GM18520 (cell line): ENCODE results near the gene PLP1.
"Not testable (repeated sequence)": the region's sequence is repeated elsewhere in the genome, so short reads cannot be mapped to it uniquely, and the experiment has no call there.

Experiments
- ATAC-seq: cut with Tn5 transposase; IDR thresholded peaks from one replicate; pipeline ENCODE4 v1.9.1; 2021; ENCODE audit not compliant: unreplicated experiment

The PLP1 gene

GRCh38 chrX:103780336-103781061 is 3.9 kb downstream of the PLP1 start:
- no peak for ATAC-seq

DNA sequence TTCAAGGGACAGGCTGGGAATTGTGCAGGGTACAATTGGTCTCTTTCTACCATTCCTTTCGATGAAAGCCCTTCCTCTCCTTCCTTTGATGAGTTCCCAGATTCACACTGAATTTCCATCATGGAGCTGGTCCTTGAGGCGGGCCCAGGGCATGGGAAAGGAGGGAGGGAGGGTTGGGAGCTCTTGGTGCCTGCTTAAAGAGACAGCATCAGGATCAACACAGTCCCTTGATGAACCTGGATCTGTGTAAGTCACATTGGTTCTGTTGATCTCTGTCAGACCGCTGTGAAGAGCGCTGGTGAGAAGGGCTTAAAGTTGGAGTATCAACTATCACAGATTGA is 4.4 kb downstream of the PLP1 start:
- ATAC-seq, result no peak

DNA sequence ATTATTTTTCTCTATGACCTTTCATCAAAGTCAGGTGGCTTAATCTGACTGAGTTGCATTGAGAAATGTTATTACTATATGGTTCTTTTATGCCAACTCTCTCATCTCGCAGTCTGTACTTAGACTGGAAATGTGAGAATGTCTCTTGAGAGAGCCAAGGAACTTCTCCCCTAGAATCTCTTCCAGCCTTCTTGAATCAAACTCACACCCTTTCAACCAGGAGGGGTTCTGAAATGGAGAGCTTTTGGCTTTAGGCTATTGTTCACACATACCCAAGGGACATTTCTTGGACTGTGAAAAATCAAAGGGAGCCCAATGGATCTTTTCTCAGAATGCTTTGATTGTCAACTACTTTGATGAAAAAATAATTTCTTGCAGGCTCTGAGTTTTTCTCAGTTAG is 5.1 kb downstream of the PLP1 start:
- no peak for ATAC-seq

DNA sequence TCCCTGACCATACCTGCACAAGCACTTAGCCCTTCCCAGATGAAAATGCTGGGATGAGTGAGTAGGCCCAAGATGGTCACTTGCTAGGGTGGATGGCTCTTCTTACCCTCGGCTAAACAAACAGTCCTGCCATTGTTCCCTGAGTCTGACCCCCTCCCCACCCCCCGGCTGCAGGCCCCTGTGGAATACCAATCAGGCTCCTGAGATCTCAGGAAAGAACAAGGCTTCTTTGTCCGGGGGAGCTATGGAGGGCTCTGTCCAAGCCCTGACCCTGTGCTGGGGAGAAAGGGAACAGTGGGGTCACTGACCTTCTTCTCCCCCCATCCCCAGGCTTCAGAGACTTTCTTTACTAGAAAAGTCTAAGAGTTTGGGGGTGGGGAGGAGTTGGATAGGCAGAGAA is 6.0 kb downstream of the PLP1 start:
- ATAC-seq, result no peak

- ATAC-seq, result no peak
These were observed 6.6 kb downstream of the PLP1 start for GRCh38 chrX:103783196-103783595.

- ATAC-seq, result no peak
These were observed 7.3 kb downstream of the PLP1 start for GRCh38 chrX:103783971-103784370.

DNA sequence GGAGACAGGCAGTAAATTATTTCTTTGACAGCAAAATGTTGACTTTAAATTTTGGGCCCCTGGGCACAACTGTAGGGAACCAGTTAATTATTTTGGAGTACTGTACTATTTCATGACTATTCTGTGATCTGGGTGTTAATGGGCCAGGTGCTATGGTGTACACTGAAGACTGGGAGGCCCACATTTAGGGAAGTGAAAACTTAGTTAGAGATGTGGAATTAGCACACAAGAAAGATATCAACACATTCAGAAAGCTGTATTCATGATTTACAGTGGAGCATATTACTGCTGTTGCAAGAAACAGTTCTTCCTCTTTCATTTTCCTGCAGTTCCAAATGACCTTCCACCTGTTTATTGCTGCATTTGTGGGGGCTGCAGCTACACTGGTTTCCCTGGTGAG is 12.4 kb downstream of the PLP1 start:
- no peak for ATAC-seq

DNA sequence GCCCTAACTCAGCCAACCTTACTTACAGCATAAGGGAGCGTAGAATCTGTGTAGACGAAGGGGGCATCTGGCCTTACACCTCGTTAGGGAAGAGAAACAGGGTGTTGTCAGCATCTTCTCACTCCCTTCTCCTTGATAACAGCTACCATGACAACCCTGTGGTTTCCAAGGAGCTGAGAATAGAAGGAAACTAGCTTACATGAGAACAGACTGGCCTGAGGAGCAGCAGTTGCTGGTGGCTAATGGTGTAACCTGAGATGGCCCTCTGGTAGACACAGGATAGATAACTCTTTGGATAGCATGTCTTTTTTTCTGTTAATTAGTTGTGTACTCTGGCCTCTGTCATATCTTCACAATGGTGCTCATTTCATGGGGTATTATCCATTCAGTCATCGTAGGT is 14.6 kb downstream of the PLP1 start:
- no peak for ATAC-seq

DNA sequence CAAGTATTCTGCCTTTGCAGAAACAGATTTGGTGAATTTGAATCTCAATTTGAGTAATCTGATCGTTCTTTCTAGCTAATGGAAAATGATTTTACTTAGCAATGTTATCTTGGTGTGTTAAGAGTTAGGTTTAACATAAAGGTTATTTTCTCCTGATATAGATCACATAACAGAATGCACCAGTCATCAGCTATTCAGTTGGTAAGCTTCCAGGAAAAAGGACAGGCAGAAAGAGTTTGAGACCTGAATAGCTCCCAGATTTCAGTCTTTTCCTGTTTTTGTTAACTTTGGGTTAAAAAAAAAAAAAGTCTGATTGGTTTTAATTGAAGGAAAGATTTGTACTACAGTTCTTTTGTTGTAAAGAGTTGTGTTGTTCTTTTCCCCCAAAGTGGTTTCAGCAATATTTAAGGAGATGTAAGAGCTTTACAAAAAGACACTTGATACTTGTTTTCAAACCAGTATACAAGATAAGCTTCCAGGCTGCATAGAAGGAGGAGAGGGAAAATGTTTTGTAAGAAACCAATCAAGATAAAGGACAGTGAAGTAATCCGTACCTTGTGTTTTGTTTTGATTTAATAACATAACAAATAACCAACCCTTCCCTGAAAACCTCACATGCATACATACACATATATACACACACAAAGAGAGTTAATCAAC is 15.3 kb downstream of the PLP1 start:
- ATAC-seq, result no peak

GRCh38 chrX:103792916-103793544 is 16.4 kb downstream of the PLP1 start:
- ATAC-seq, result no peak

DNA sequence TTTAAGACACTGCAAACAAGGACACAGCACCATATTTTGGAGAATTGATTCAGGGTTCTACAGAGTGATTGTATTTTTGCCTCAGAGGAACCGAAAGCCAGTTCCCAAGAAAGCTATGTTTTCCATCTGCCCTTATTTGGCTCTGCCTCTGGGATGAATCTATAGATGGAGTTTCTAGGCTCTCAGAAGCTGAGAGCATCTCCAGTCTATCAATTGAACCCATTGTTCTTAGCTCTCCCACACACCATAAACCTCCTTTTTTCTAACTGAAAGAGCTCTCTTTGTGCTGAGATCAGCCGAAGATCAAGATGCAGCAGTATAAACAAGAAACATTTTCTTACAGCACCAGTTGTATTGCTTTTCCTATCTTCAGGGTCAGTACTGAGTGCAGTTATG is 16.9 kb downstream of the PLP1 start:
- ATAC-seq, result no peak

DNA sequence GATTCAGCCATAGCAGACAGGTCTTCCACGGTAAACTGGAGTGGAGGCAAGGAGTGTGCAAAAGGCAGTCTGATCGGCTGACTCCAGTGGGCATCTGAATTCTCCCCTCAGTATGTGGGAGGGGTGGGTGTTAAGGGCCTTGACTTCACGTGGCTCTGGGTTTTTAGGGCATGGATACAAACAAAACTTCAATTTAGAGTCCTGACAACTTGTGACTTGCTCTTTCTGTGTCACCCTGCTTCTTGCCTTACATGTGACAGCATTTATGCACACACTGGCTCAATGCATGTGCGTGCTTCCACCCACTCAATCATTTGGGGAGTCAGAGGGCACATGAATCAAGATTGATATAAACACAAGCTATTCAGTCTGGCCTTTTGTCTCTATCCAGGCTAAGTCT is 17.5 kb downstream of the PLP1 start:
- ATAC-seq, result no peak

- ATAC-seq, result no peak
These were observed 21.1 kb downstream of the PLP1 start for GRCh38 chrX:103797691-103798090.

GRCh38 chrX:103800318-103800717 is 23.7 kb downstream of the PLP1 start:
- no peak for ATAC-seq

DNA sequence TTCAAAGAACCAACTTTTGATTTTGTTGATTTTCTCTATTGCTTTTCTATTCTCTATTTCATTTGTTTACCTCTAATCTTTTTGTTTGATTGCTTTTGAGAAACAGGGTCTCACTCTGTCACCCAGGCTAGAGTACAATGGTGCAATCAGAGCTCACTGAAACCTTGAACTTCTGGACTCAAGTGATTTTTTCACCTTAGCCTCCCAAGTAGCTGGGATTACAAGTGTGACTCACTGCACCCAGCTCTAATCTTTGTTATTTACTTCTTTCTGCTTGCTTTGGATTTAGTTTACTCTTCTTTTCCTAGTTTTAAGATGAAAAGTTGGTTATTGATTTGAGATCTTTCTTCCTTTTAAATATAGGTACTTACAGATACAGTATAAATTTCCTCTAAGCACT is 29.2 kb downstream of the PLP1 start:
- ATAC-seq, result no peak

- ATAC-seq, result no peak
These were observed 30.3 kb downstream of the PLP1 start for GRCh38 chrX:103806862-103807474.

GRCh38 chrX:103811858-103812257 is 35.2 kb downstream of the PLP1 start:
- ATAC-seq, result no peak

DNA sequence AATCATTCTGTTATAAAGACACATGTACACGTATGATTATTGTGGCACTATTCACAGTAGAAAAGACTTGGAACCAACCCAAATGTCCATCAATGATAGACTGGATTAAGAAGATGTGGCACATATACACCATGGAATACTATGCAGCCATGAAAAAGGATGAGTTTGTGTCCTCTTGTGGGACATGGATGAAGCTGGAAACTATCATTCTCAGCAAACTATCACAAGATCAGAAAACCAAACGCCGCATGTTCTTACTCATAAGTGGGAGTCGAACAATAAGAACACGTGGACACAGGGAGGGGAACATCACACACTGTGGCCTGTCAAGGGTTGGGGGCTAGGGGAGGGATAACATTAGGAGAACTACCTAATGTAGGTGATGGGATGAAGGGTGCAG is 40.5 kb downstream of the PLP1 start:
- not testable (repeated sequence) for ATAC-seq

DNA sequence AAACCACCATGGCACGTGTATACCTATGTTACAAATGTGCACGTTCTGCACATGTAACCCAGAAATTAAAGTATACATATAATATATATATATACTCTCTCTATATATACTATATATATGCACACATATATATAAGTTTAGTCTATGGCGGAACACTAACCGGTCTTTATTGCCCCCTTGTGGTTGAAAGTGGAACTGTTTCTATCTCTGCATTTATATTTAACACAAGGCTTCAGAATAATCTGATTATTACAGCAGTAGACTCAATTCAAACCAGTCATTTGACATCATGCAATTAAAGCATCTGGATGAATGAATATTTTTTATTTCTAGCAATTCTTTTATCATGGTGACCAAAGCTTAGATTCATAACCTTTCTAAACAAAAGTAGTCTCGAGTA is 40.9 kb downstream of the PLP1 start:
- ATAC-seq, result no peak

- ATAC-seq, result no peak
These were observed 42.4 kb downstream of the PLP1 start for GRCh38 chrX:103818842-103819619.

- not testable (repeated sequence) for ATAC-seq
These were observed 44.2 kb downstream of the PLP1 start for GRCh38 chrX:103820802-103821201.
